H1 (cell line): Measurements from ENCODE around the gene AIMP1. TPM values are rescaled to one million over a fixed set of nuclear protein-coding genes. Genes with fewer than 3 reads are reported as not detected.

ENCODE experiments used
- CTCF ChIA-PET: fragments of 300-600 bp; sonication (Branson Sonifier 250); formaldehyde crosslinking; loops from one replicate; lab custom pipeline; 2021; ENCODE audit not compliant: partially characterized antibody; lab: Charles Lee
- POLR2A ChIA-PET: fragments of 300-600 bp; sonication (Branson Sonifier 250); formaldehyde crosslinking; loops from one replicate; lab custom pipeline; 2021; ENCODE audit warnings: inconsistent platforms; ENCODE audit not compliant: partially characterized antibody; lab: Charles Lee
- DNase-seq, 2 experiments: peaks; one replicate each; pipeline versions ENCODE4 v3.0.0 to v3.0.0-alpha.2; 2010 to 2022; ENCODE audit warnings: low spot score in 2 of 2, low read depth in 1 of 2, mixed read lengths in 1 of 2
- FAIRE-seq: peaks from 2 replicates; lab custom pipeline; 2011; peaks lifted over from hg19 to GRCh38; lab: Jason Lieb, UNC
- H2AFZ ChIP-seq: 2 replicates; pipeline ENCODE4 v1.8.1; 2012; ENCODE audit warnings: low read length, inconsistent platforms
- H2AK5ac ChIP-seq: 2 replicates; pipeline ENCODE4 v1.6.1; 2013; ENCODE audit warnings: low read depth, low read length
- H2BK120ac ChIP-seq: replicated peaks from 2 replicates; pipeline ENCODE3; 2013; ENCODE audit warnings: low read depth, low read length, inconsistent platforms
- H2BK12ac ChIP-seq: 2 replicates; pipeline ENCODE4 v1.6.1; 2013; ENCODE audit warnings: low read depth, low read length
- H2BK15ac ChIP-seq: 2 replicates; pipeline ENCODE4 v1.6.1; 2013; ENCODE audit warnings: low read length
- H2BK20ac ChIP-seq: 2 replicates; pipeline ENCODE4 v1.6.1; 2013; ENCODE audit warnings: low read length
- H2BK5ac ChIP-seq: 2 replicates; pipeline ENCODE4 v1.6.1; 2013; ENCODE audit warnings: low read depth, low read length
- H3K14ac ChIP-seq: 2 replicates; pipeline ENCODE4 v1.6.1; 2013; ENCODE audit warnings: inconsistent platforms; ENCODE audit not compliant: insufficient read length
- H3K18ac ChIP-seq: 2 replicates; pipeline ENCODE4 v1.6.1; 2013; ENCODE audit warnings: low read length; ENCODE audit errors: extremely low read depth
- H3K23ac ChIP-seq: 2 replicates; pipeline ENCODE4 v1.6.1; 2013; ENCODE audit warnings: inconsistent platforms; ENCODE audit not compliant: insufficient read length
- H3K23me2 ChIP-seq: 2 replicates; pipeline ENCODE4 v1.6.1; 2013; ENCODE audit warnings: low read depth, low read length
- H3K27ac ChIP-seq: 2 replicates; pipeline ENCODE4 v1.6.1; 2011; ENCODE audit warnings: low read depth, low read length, inconsistent platforms
- H3K27me3 ChIP-seq, 4 experiments: replicated peaks in 1 of 4; 1 replicate in 1 of 4; 2 replicates in 3 of 4; pipeline versions ENCODE4 v1.6.1 to v1.8.1; 2011 to 2013; ENCODE audit warnings: low read length in 3 of 4, mild to moderate bottlenecking in 3 of 4, inconsistent platforms in 2 of 4, mixed read lengths in 2 of 4, moderate library complexity in 1 of 4; ENCODE audit not compliant: control insufficient read depth in 3 of 4, insufficient read depth in 3 of 4; ENCODE audit errors: extremely low read depth in 1 of 4
- H3K36me3 ChIP-seq, 4 experiments: 2 replicates each; pipeline versions ENCODE4 v1.6.1 to v1.8.1; 2011 to 2013; ENCODE audit warnings: mild to moderate bottlenecking in 4 of 4, low read length in 3 of 4, moderate library complexity in 2 of 4, control low read depth in 1 of 4, inconsistent platforms in 1 of 4; ENCODE audit not compliant: insufficient read depth in 4 of 4, control insufficient read depth in 2 of 4
- H3K4ac ChIP-seq: replicated peaks from 2 replicates; pipeline ENCODE3; 2013; ENCODE audit warnings: low read length, low read depth, mixed read lengths, inconsistent platforms; ENCODE audit not compliant: insufficient read length
- H3K4me1 ChIP-seq, 4 experiments: replicated peaks in 1 of 4; 1 replicate in 1 of 4; 2 replicates in 3 of 4; pipeline versions ENCODE4 v1.6.1 to v1.8.1; 2011 to 2013; ENCODE audit warnings: low read length in 3 of 4, inconsistent platforms in 2 of 4, mixed read lengths in 1 of 4; ENCODE audit not compliant: insufficient read depth in 4 of 4, control insufficient read depth in 3 of 4
- H3K4me2 ChIP-seq, 2 experiments: 2 replicates each; pipeline versions ENCODE4 v1.6.1 to v1.8.1; 2011 to 2013; ENCODE audit warnings: low read depth in 2 of 2, low read length in 2 of 2, control low read depth in 1 of 2, inconsistent platforms in 1 of 2, mild to moderate bottlenecking in 1 of 2; ENCODE audit not compliant: insufficient read depth in 1 of 2
- H3K4me3 ChIP-seq, 4 experiments: fragments of 200-600, 300-600 bp in 1 of 4; sonication (generic), shearing (Covaris generic), sonication (Bioruptor Twin) in 1 of 4; 2 replicates each; pipeline versions ENCODE4 v1.5.1 to v1.8.1; 2011 to 2016; ENCODE audit warnings: low read length in 4 of 4, low read depth in 3 of 4, control low read depth in 2 of 4, inconsistent platforms in 2 of 4, mild to moderate bottlenecking in 2 of 4, mixed read lengths in 1 of 4, moderate library complexity in 1 of 4; ENCODE audit not compliant: insufficient read depth in 2 of 4; ENCODE audit errors: extremely low read depth in 1 of 4
- H3K56ac ChIP-seq: replicated peaks from 2 replicates; pipeline ENCODE3; 2013; ENCODE audit warnings: low read depth, mild to moderate bottlenecking, mixed read lengths, low read length, inconsistent platforms; ENCODE audit not compliant: insufficient read length
- H3K79me1 ChIP-seq: 2 replicates; pipeline ENCODE4 v1.6.1; 2013; ENCODE audit warnings: low read depth, low read length, control low read depth
- H3K79me2 ChIP-seq, 2 experiments: 2 replicates each; pipeline versions ENCODE4 v1.6.1 to v1.8.1; 2012 to 2013; ENCODE audit warnings: low read length in 2 of 2, mild to moderate bottlenecking in 2 of 2, inconsistent platforms in 1 of 2; ENCODE audit not compliant: insufficient read depth in 2 of 2, control insufficient read depth in 1 of 2
- H3K9ac ChIP-seq, 4 experiments: replicated peaks in 1 of 4; 1 replicate in 1 of 4; 2 replicates in 3 of 4; pipeline versions ENCODE4 v1.6.1 to v1.8.1; 2011 to 2013; ENCODE audit warnings: low read depth in 3 of 4, low read length in 3 of 4, control low read depth in 2 of 4, mild to moderate bottlenecking in 2 of 4, moderate library complexity in 2 of 4, inconsistent platforms in 1 of 4; ENCODE audit errors: extremely low read depth in 1 of 4
- H3K9me3 ChIP-seq, 2 experiments: 2 replicates each; pipeline versions ENCODE4 v1.6.1 to v1.8.1; 2012 to 2013; ENCODE audit warnings: mild to moderate bottlenecking in 2 of 2, moderate library complexity in 2 of 2, control low read depth in 1 of 2, inconsistent platforms in 1 of 2, low read depth in 1 of 2, low read length in 1 of 2, mixed read lengths in 1 of 2; ENCODE audit not compliant: insufficient read depth in 2 of 2
- H4K20me1 ChIP-seq, 2 experiments: replicated peaks in 1 of 2; 2 replicates each; pipeline versions ENCODE3 to v1.8.1; 2011 to 2013; ENCODE audit warnings: inconsistent platforms in 2 of 2, low read length in 2 of 2, mild to moderate bottlenecking in 1 of 2; ENCODE audit not compliant: insufficient read depth in 2 of 2, control insufficient read depth in 1 of 2
- H4K5ac ChIP-seq: 2 replicates; pipeline ENCODE4 v1.6.1; 2013; ENCODE audit warnings: low read length, low read depth, mixed read lengths, inconsistent platforms; ENCODE audit not compliant: insufficient read length
- H4K8ac ChIP-seq: 2 replicates; pipeline ENCODE4 v1.8.0; 2013; ENCODE audit warnings: mild to moderate bottlenecking, moderate library complexity, low read length, inconsistent platforms; ENCODE audit not compliant: insufficient read depth; ENCODE audit errors: extremely low read depth
- H4K91ac ChIP-seq: replicated peaks from 2 replicates; pipeline ENCODE3; 2013; ENCODE audit warnings: low read length, mixed read lengths, inconsistent platforms; ENCODE audit not compliant: insufficient read length
- RAD21 ChIP-seq, 2 experiments: IDR thresholded peaks in 1 of 2; conservative IDR thresholded peaks in 1 of 2; 2 replicates each; pipeline ENCODE4 v1.6.1; 2011; ENCODE audit warnings: low read depth in 2 of 2, low read length in 2 of 2, improper control_type of control experiment in 1 of 2, inconsistent platforms in 1 of 2, mild to moderate bottlenecking in 1 of 2, moderate library complexity in 1 of 2
- WGBS, 2 experiments: shearing (Covaris generic) in 1 of 2; methylation state at CpG; one replicate each; pipeline versions ENCODE4 v1.1.6 to v1.1.7; 2013 to 2015; ENCODE audit warnings: low lambda C conversion rate in 2 of 2, mixed read lengths in 2 of 2, inconsistent platforms in 1 of 2, low coverage in 1 of 2, missing lambda C conversion rate in 1 of 2; ENCODE audit not compliant: insufficient replicate concordance in 2 of 2, insufficient coverage in 1 of 2, insufficient read length in 1 of 2; ENCODE audit errors: extremely low coverage in 1 of 2, missing lambda C conversion rate in 1 of 2; 5-methylcytosine and 5-hydroxymethylcytosine counted together
- polyA plus RNA-seq, 7 experiments: library from polyadenylated mRNA; depleted of rRNA in 3 of 7; stranded (reverse) in 5 of 7; unstranded in 2 of 7; fragments of >200 nt in 5 of 7; fragments of 200-250 nt in 2 of 7; gene quantifications; 1 replicate in 5 of 7; 2 replicates in 1 of 7; 4 replicates in 1 of 7; pipeline versions ENCODE4 v1.2.1 to v1.2.3, GENCODE V29; 2011 to 2013; ENCODE audit warnings: missing spikeins in 2 of 7, mixed read lengths in 2 of 7
- total RNA-seq: library from RNA; stranded (reverse); fragmentation: NEBNext Ultra II Directional; extraction: Animal tissue kit (Norgen Biotek cat#: 25700); gene quantifications from 2 replicates; pipeline ENCODE4 v1.2.1, GENCODE V29; 2021

Gene AIMP1
- total and polyA plus RNA-seq, 2 of the 8 experiments (the other 6 are each of a cell fraction or from before 2014, with no cell fraction given) = 7.9 to 54.6 TPM

DNA sequence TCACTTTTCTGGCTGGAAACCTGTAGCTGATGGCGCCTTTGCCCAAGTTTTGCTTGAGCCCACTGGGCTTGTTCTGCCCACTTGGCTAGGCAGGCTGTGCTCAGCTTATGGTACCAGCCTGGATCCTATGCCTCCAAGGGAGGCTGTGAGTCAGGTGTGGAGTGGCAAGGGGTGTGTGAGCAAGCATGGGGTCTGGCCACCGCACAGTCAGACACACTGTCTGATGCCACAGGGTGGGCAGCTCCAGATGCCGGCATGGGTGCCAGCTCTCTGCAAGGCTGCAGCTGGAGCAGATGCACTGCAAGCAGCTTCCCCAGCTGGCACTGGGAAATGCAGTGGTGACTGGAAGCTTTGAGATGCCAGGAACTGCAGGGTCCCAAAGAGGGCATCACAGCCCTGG is 68.5 kb downstream of the AIMP1 start:
- Histone ChIP-seq H3K18ac (no peak overlapping the region), H4K5ac (no peak overlapping the region), H2BK120ac (no peak overlapping the region), H3K4ac (no peak overlapping the region), H3K9me3 (no peaks in the 10 kb centered on the region), H3K79me1 (no peaks in the 10 kb centered on the region), H3K23ac (no peak overlapping the region), H2AK5ac (no peak overlapping the region), H3K27me3 (no peaks in the 10 kb centered on the region), H3K79me2 (no peaks in the 10 kb centered on the region), H3K4me3 (no peak overlapping the region), H2BK20ac (no peak overlapping the region), H3K36me3 (no peaks in the 10 kb centered on the region), H4K91ac (no peak overlapping the region), H2BK15ac (no peak overlapping the region), H3K14ac (no peak overlapping the region), H3K27ac (no peak overlapping the region), H2BK5ac (no peak overlapping the region), H3K4me2 (no peak overlapping the region), H3K4me1 (no peaks in the 10 kb centered on the region), H4K20me1 (no peaks in the 10 kb centered on the region), H3K9ac (no peak overlapping the region), H3K23me2 (no peaks in the 10 kb centered on the region), H4K8ac (no peak overlapping the region), H3K56ac (no peak overlapping the region), H2BK12ac (no peak overlapping the region), H2AFZ (no peak overlapping the region)
- 97% methylated on average over 3 of the region's 3 CpGs; no CpG with 5 or more reads in 1 of the 2 experiments for WGBS, 2 experiments
- FAIRE-seq = no peak
- DNase-seq = no peak
- ChIA-PET POLR2A (no interaction called here), CTCF (interaction anchor here (1.0 to 1.2 kb wide), 4 partner anchors 9 to 120 kb away, joined by 3 read pairs; no protein-coding TSS in a partner anchor)
- TF ChIP-seq RAD21 (IDR thresholded peaks at IDR 0.05 in 1 of 2, conservative IDR thresholded peaks at IDR 0.05 in 1 of 2; ENCODE audit: low read depth in 2 of 2, low read length in 2 of 2) = no peak
